ENCODE measurements around the gene SGSM2.

The SGSM2 gene

GRCh38 chr17:2392252-2393173 is 55.2 kb downstream of the SGSM2 start:
- in situ Hi-C loops (cut with MboI; ENCODE audit: low pct_unique_long_range_greater_than_20kb, low sequenced_read_pairs, unreplicated experiment), result no loop called here

GRCh38 chr17:2393174-2393953 is 56.1 kb downstream of the SGSM2 start:
- DNase-seq (ENCODE audit: low spot score), result peak; percentile 95
- in situ Hi-C loops (cut with MboI; ENCODE audit: low pct_unique_long_range_greater_than_20kb, low sequenced_read_pairs, unreplicated experiment), result no loop called here
- TF ChIP-seq CTCF (IDR thresholded peaks at IDR 0.05; ENCODE audit: extremely low read depth, insufficient read depth, missing control alignments), result no peak

More at GRCh38 chr17:2392252-2393173, 55.2 kb downstream of the SGSM2 start:
- peak; percentile 97 for DNase-seq (ENCODE audit: low spot score)
- peak; percentile 7 for TF ChIP-seq CTCF (IDR thresholded peaks at IDR 0.05; ENCODE audit: extremely low read depth, insufficient read depth, missing control alignments)

- no peak for TF ChIP-seq CTCF (IDR thresholded peaks at IDR 0.05; ENCODE audit: extremely low read depth, insufficient read depth, missing control alignments)
- DNase-seq (ENCODE audit: low spot score), result no peak
- in situ Hi-C loops (cut with MboI; ENCODE audit: low pct_unique_long_range_greater_than_20kb, low sequenced_read_pairs, unreplicated experiment), result no loop called here
These were observed 56.9 kb downstream of the SGSM2 start for GRCh38 chr17:2393954-2394749.

- in situ Hi-C loops (cut with MboI; ENCODE audit: low pct_unique_long_range_greater_than_20kb, low sequenced_read_pairs, unreplicated experiment), result no loop called here
- no peak for DNase-seq (ENCODE audit: low spot score)
- no peak for TF ChIP-seq CTCF (IDR thresholded peaks at IDR 0.05; ENCODE audit: extremely low read depth, insufficient read depth, missing control alignments)
These were observed 57.5 kb downstream of the SGSM2 start for GRCh38 chr17:2394775-2395201.

- no peak for DNase-seq (ENCODE audit: low spot score)
- no peak for TF ChIP-seq CTCF (IDR thresholded peaks at IDR 0.05; ENCODE audit: extremely low read depth, insufficient read depth, missing control alignments)
- in situ Hi-C loops (cut with MboI; ENCODE audit: low pct_unique_long_range_greater_than_20kb, low sequenced_read_pairs, unreplicated experiment), result no loop called here
These were observed 58.2 kb downstream of the SGSM2 start for GRCh38 chr17:2395258-2396181.

Data from GM13977 (cell line).